CD4-positive, alpha-beta T cell treated with Interleukin-2 at 100 ng/mL for 4 hours (primary cell): ENCODE data around the gene AAMP.
"Not testable (repeated sequence)": the region's sequence is repeated elsewhere in the genome, so short reads cannot be mapped to it uniquely, and the experiment has no call there.

Source experiments
- DNase-seq: peaks from one replicate; pipeline ENCODE4 v3.0.0-alpha.2; 2020; ENCODE audit warnings: low spot score

AAMP gene

DNA sequence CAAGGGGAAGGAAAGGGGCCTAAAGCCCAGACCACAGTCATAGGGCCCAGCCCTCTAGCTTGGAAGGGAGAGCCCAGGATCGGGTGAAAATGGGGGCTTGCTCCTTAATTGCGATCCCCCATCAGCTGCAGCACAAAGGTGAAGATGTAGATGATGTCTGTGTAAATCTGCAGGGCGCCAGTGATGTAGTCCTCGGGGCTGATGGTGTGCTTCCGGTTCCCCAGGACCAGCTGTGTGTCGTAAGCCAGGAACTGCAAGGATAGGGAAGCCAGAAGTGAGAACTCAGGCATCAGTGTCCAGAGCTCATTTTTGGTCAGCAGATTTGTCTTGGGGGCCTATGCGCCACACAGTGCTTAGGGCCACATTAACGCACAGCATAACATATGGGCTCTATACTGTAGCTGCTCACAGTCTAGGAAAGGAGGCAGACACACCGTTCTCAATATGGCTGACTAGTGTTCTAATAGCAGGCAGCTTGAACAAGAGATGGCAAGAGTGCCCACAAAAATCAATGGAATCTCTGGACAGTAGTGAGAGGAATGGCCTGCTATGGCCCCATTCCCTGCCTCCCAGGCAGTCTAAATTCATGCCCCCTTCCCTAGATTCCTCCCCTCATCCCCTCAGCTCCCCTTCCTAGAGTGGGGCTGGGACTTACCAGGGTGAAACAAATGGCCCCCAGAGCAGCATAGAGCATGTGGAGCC is 5.6 kb upstream of the AAMP start:
- no peak for DNase-seq

DNA sequence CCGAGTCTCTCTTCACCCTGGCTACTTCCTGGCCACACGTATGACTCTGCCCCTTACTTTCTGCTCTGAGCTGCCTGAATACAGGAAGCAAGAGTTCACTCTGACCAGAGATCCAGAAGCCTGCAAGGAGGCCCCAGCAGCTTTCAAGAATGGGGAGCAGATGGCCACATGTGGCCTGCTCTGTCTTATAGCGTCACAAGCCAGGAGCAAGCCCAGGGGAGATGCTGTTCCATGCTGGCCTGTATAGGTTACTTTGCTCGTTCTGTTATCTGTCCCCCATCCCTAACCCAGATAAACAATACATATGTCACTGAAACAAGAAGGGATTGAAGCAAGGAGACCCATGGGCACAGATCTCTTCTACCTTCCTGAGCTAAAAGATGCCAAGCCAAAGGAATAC is 4.6 kb upstream of the AAMP start:
- no peak for DNase-seq

DNA sequence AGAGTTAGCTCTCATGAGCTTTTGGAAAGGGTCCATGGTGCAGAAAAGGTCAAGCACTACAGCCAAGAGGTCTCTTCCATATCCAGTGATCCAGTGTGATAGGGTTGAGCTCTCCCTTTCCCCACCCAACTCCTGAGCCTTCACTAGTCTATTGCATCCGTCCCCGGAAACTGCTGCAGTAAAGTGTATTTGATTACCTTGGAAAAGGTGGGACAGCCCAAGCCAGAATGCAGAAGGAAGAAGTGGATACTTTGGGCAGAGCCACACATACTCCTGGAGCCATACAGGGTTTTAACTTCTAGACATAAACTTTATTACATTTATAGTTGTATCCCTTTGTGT is 3.9 kb upstream of the AAMP start:
- no peak for DNase-seq

DNA sequence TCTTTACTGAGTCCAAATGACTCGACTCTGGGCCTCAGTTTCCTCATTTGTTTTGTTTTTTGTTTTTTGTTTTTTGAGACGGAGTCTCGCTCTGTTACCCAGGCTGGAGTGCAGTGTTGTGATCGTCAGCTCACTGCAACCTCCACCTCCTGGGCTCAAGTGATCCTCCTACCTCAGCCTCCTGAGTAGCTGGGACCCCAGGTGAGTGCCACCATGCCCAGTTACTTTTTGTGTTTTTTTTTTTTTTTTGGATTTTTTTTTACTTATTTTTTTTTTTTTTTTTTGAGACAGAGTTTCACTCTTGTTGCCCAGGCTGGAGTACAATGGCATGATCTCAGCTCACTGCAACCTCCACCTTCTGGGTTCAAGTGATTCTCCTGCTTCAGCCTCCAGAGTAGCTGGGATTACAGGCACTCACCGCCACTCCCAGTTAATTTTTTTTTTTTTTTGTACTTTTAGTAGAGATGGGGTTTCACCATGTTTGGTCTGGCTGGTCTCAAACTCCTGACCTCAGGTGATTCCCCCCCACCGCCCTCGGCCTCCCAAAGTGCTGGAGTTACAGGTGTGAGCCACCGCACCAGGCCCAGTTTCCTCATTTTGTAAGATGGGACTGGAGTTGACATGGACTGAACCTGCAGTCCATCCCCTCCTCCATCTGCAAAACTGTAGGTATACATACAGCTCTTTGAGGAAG is 3.4 kb upstream of the AAMP start:
- DNase-seq: not testable (repeated sequence)

DNA sequence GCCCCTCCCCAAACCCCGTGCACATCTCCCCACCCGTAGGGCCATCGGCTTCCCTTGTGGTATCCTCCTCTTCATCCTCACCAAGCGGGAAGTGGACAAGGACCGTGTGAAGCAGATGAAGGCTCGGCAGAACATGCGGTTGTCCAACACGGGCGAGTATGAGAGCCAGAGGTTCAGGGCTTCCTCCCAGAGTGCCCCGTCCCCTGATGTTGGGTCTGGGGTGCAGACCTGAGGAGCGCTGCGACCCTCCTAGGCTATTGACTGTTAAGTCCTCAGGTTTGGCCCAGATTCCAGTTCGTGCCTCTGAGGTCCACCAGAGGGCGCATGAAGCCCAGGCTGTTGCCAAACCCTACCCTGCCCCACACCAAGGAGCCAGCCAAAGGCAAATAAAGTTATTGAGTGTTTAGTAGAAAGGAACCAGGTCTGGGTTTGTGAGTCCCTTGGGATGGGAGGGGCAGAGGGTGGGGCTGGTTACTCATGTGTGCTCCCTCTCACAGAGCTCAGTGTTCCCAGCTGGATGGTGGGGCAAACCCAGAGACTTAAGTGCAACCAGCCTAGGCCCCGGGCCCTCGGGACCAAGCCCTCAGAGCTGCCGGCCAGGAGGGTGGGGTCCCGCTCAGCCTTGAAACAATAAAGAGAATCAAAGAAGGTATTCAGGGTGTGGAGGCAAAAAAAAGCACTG is 2.7 kb upstream of the AAMP start:
- peak; percentile 86 for DNase-seq

DNA sequence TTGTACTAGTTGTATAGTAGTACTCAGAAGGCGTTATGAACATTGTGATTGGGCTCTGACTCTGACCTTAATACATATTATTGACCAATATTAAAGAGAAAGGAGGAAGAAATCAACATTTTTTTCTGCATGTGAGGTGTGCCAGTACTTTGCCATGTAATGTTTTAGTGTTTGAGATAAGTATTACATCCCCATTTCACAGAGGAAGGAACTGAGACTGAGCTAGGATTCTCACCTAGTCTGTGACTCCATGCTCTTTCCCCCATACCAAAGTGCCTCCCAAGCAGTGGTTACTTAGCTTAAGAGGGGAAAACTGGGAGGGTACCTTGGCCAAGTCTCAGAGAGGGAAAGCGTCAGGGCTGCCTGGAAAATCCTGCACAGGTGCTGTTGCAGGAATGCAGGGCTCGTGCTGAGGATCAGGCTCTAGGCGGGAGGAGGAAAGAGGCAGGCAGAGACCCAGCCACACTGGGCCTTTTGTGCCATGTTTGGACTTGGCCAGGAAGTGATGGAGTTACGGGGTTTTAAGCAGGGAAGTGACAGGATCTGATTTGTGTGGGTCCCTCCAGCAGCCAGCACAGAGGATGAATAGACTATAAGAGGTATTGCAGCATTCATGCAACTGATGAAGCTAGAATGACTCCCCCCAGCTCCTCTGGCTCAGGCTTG is 2.1 kb upstream of the AAMP start:
- no peak for DNase-seq

DNA sequence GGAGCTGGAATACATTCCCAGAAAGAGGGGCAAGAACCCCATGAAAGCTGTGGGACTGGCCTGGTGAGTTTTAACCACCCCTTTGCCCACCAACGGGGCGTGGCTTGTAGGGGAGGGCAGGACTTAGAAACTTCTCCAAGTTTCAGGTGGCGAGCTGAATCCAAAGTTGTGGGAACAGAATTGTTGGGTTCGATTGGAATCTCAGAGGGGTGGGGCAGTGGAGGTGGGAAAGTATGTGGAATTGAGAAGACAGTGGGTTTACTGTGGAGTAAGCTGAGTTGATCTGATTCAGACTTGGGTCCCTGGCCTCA is 1.5 kb upstream of the AAMP start:
- no peak for DNase-seq

DNA sequence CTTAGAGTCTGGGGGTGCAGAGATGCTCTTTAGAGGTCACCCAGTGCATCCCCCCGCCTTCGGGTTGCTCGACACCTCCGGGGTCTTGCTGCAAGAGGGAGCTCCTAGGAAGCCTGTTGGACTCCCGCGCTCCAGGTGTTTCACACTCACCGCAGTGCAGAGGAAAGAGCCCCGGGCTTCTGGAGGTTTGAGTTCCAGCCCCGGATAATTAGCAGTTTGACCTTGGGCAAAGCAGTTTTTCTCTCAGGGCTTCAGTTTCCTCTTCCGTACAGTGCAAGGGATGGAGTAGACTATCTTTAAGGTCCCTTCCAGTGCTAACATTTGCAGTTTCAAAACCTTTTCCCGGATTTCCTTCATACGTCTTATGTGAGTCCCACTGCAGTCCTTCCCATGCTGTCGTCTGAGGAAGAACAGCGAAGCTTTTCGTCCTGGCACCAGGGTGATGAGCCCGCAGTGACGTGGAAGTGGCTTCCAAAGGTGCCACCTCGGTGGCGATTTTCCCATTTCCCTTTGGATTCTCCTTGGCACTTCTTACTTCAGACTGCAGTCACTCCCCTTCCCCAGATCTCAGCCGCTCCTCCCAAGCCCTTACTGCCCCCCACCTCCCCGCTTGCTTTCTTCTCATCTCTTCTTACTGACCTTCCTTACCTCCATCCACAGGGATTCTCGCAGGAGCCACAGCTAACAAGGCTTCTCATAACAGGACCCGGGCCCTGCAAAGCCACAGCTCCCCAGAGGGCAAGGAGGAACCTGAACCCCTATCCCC is 967 bp upstream of the AAMP start:
- no peak for DNase-seq

DNA sequence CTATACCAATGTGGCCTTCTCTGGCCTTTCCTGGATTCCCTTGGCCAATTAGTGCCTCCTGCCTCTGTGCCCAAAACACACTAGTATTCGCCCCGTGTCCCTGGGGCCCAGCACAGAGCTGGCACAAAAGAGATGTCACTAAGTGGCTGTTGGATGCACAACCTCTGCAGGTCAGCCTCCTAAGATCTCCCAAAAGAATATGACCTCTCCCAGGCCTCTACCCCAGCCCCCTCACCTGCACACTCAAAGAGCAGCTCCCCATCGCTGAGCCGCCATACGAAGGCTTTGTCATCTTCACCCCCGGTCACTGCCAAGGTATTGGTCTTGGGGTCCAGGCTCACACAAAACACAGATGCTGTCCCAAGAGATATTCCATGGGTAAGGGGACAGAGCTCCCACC is 2.7 kb downstream of the AAMP start:
- no peak for DNase-seq

DNA sequence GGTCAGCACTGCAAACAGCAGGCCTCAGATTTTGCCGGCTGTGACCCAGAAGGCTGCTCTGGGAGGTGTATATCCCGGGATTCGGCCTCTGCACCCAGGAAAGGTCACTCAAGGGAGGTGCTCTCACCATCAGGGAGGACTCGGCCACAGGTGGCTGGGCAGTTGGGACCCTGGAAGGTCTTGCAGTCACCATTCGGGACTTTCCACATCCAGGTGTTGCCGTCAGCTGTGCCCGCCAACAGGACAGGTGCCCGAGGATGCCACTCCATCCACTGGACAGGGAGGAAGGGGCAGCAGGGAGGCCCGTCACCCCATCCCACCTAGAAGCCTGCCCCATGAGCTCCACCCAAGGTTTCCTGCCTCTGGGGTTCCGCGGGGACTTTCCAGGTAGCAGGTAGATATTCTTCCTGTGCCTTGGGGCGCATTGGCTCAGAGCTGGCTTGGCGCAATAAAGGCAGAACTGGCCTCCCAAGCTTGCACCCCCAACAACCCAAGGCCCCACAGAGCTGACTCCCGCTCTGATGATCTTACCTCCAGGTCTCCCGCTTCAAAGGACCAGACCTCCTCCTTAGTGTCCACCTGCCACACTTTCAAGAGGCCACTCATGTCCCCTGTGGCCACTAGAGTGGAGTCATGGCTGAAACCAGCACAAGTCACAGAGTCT is 3.5 kb downstream of the AAMP start:
- DNase-seq: no peak

DNA sequence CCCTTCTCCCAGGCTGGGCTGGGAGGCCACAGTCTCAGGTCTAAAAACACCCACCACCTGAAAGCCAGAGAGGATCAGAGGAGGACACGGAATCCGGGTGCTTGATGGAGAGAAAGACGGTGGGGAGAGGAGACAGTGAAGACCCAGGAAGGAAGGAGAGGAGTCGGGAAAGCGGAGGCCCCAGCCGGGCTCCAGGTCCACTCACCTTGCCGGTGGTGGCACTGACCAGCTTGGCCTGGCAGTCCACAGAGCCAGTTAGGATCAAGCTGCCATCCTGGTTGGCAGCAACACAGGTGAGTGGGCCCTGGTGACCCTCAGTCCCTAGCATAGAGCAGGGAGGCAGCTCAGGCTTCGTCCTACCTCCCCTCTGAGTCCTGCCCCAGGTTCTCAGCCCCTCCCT is 4.3 kb downstream of the AAMP start:
- no peak for DNase-seq

DNA sequence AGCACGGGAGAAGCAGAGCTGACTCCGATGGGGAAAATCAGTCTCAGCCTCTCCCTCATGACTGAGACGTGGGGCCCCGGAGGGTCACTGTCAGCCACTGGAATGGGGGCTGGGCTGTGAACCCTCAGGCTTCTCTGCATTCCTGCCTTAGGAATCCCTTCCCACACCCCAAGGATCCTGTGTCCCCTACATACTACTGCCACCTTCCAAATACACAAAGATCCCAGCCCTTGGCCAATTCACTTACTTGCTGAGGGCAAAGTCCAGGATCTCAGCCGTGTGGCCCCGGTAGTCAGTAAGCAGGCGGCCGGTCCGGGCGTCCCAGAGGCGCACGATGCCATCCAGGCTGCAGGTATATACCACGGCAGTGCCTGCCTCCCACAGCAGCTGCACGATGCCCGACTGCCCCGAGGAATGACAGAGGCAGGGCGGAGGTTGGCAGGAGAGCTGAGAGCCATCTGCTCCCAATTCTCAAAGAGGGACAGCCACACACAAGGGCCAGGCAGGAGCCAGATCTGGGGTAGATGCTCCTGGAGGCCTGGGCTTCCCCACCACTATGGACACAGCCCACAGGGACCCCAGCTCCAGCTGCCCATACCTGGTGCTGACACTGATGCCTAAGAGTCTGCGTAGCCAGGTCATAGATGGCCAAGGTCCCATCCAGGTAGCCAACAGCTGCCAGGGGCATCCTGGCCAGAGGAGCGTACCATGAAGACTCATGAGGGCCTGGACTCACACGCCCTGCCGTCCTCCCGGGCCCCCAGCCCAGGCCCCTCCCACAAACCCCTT is 5.0 kb downstream of the AAMP start:
- DNase-seq: no peak

DNA sequence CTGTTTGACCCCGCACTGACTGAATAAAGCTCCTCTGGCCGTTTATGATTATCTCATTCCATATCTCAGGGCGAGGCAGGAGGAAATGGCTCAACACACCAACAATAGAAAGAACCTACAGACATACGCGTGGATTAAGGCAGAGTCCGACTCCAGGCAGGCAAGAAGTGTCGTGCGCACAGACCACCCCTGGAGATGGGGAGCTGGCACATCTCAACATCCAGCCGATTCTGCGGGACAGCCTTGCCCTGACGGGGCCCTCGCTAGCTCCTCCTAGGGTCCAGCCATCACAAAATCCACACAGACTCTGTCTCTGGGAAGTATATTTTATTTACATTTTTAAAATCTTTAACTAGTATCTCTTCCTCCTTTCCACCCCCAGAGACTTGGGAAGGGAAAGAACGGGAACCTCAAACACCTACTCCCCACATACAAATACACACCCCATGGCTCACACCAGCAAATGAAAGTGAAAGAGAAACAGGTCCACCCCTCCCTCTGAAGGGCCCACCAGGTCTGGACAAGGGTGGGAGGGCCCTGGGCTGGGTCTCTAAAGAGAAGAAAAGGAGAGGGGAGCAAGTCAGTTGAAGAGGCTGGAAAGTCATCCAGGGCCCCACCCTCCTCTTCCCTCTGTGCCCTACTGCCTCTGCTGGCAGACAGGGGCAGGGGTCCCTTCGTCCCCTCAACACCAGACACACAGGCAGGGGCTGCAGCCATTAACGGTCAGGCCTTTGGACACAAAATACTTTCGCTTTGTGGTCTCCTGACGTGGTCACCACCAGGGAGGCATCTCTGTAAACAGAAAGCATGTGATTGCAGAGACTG is 5.9 kb downstream of the AAMP start:
- no peak for DNase-seq

DNA sequence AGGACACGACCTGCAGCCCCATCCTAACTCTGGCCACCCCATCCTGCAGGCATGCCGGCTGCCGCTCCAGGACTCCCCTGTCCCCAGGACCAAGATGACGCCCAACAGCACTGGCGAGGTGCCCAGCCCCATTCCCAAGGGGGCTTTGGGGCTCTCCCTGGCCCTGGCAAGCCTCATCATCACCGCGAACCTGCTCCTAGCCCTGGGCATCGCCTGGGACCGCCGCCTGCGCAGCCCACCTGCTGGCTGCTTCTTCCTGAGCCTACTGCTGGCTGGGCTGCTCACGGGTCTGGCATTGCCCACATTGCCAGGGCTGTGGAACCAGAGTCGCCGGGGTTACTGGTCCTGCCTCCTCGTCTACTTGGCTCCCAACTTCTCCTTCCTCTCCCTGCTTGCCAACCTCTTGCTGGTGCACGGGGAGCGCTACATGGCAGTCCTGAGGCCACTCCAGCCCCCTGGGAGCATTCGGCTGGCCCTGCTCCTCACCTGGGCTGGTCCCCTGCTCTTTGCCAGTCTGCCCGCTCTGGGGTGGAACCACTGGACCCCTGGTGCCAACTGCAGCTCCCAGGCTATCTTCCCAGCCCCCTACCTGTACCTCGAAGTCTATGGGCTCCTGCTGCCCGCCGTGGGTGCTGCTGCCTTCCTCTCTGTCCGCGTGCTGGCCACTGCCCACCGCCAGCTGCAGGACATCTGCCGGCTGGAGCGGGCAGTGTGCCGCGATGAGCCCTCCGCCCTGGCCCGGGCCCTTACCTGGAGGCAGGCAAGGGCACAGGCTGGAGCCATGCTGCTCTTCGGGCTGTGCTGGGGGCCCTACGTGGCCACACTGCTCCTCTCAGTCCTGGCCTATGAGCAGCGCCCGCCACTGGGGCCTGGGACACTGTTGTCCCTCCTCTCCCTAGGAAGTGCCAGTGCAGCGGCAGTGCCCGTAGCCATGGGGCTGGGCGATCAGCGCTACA is 7.0 kb downstream of the AAMP start:
- no peak for DNase-seq

DNA sequence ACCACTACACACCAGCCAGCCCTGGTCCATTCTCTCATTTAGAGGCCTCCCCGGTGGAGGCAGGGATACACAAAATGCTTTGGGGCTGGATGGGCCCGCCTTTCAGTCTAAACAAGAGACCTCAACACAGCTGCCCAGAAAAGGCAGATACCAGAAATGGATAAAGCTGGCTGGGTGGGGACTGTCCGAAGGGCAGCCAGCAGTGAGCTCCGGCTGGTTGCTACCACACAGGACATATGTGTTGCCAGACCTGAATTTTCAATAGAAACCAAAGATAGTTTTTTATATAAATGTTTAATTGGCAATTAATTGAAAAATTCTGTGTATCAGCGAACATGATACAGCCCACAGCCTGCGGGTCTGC is 7.7 kb downstream of the AAMP start:
- no peak for DNase-seq

DNA sequence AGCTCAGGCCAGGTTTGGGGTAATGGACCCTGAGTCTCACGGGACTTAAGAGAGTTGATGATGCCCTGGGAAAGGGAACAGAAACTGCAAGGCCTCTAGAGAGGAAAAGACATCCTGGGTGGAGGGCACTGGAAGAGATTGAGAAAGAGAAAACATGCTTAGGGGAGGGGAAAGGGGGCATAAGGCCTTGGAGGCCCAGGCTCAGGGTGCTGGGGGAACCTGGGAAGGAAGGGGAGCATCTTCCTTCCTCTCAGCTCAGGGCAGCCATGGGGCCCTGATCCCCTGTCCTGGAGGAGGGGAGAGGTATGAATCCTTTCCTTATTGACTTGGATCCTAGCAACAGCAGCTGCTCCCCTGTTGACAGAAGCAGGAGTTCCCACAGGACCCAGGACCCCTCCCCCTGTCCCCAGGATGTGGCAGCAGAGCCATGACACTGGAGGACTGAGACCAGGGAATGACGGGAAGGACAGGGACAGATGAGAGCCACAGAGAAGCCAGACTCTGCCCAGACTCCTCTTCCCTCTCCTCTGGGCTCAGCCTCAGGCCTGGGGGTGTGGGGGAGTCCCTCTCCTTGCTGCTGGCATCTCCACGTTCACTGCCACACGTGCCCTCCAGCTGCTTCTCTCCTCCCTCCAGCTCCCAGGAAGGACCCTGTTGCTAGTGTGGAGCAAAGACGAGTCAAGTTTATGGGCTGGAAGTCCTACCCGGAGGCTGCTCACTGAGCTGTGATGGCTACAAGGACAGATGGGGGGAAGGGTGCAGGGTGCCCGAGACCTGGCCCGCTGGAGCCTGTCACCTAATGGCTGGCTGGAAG is 8.3 kb downstream of the AAMP start:
- no peak for DNase-seq

DNA sequence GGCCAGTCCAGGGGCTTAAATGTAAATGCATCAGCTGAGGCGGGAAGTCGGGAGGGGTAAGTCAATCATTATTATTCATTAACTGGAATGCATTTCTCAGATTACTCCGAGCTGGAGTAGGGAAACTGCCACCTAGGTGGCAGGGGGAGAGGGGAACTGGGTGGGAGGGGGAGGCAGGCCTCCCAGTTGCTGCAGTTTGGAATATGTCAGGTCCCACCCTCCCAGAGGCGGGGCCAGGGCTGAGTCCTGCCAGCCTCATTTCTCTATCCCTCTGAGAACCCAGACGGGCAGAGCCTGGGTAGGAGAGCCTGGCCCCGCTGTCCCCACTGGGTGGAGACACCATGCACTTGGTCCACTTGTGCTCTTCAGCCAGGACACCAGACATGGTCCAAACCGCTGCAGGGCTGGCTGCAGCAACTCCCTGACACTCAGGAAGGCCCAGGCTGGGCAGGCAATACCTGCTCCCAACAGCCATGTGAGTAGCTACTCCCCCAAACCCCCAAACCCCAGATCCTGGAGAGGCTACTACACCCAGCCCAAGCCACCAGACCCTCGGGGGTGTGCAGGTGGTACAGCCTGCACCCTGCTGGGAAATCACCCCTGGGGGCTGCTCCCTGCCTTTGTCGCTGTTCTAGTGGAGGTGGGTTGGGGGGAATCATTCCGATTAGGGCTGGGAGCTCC is 9.1 kb downstream of the AAMP start, which contains the start of gene GPBAR1:
Gene GPBAR1 (plus strand): TSS at position 274 of the 681 bp plus-strand sequence. CDS start 1,710 bp downstream, outside the sequence.
- DNase-seq: no peak
